Fibroblast of pulmonary artery (primary cell): Measurements from ENCODE around the gene RNFT2.

Source experiments
- DNase-seq: peaks from one replicate; pipeline ENCODE4 v3.0.0-alpha.2; 2010; ENCODE audit warnings: low read depth
- H3K4me3 ChIP-seq: replicated peaks from 2 replicates; pipeline ENCODE4 v1.5.1; 2011; ENCODE audit warnings: low read depth, mild to moderate bottlenecking, control low read depth, low read length, moderate library complexity
- CTCF ChIP-seq: IDR thresholded peaks from 2 replicates; pipeline ENCODE4 v1.5.1; 2011; ENCODE audit warnings: mild to moderate bottlenecking, control low read depth, low read length, inconsistent platforms; ENCODE audit errors: missing control alignments

Gene RNFT2

GRCh38 chr12:116897476-116897875 lies 159.4 kb downstream of the RNFT2 start:
- no peak for TF ChIP-seq CTCF
- DNase-seq = no peak
- no peak overlapping the region for H3K4me3 ChIP-seq

- no peak for TF ChIP-seq CTCF
- no peak for DNase-seq
- H3K4me3 ChIP-seq = no peak overlapping the region
Observed at GRCh38 chr12:116898669-116899068, 160.6 kb downstream of the RNFT2 start.

GRCh38 chr12:116901612-116902011 lies 163.5 kb downstream of the RNFT2 start:
- DNase-seq = no peak
- no peak for TF ChIP-seq CTCF
- no peak overlapping the region for H3K4me3 ChIP-seq
